Measurements from ENCODE around the gene HNRNPAB.
"Not testable (repeated sequence)": the region's sequence is repeated elsewhere in the genome, so short reads cannot be mapped to it uniquely, and the experiment has no call there.

Gene HNRNPAB

GRCh38 chr5:178198151-178198550 lies 6.2 kb upstream of the HNRNPAB start:
- DNase-seq: not testable (repeated sequence)

- no peak for DNase-seq
Observed at GRCh38 chr5:178198706-178199105, 5.6 kb upstream of the HNRNPAB start.

DNA sequence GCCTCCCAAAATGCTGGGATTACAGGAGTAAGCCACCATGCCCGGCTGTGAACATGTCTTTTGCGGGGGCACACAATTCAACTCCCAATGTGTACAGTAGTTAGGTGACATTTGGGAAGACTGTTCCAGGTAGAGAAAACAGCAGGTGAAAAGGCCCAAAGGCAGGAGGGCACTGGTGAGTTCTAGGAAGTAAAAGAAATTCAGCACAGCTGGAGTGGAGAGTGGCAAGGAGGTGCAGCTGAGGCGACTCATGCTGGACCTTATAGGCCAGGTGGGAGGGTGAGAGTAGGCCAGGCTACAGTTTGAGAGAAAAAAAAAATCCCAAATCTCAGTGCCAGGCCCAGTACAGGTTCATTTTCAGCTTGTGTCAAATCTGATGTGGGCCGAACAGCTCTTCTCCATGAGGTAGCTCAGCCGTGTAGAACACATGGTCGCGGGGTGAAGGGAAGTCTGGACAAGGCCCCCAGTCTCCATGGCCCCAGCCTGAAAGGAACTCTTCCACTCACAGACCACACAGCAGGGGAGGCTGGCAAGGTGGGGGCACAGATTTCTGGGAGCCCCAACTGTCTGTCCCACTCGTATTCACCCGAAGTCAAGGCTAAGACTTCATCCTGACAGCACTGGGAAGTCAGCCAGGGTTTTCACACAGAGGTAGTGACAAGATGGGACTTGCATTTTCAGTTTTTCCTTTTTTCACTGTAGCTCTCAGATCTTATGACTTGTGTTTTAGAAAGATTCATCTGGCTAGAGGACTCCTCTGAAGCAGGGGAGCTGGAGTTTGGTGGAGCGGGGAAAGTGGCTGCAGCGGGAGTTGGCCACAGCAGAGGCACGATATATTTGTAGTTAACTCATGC lies 4.5 kb upstream of the HNRNPAB start:
- DNase-seq: no peak

- no peak for DNase-seq
Observed at GRCh38 chr5:178201221-178201926, 3.0 kb upstream of the HNRNPAB start.

- peak in 1 of 2 experiments; percentile 42 for DNase-seq
Observed at GRCh38 chr5:178201927-178202235, 2.5 kb upstream of the HNRNPAB start.

- DNase-seq: no peak
Observed at GRCh38 chr5:178202541-178202940, 1.8 kb upstream of the HNRNPAB start.

DNA sequence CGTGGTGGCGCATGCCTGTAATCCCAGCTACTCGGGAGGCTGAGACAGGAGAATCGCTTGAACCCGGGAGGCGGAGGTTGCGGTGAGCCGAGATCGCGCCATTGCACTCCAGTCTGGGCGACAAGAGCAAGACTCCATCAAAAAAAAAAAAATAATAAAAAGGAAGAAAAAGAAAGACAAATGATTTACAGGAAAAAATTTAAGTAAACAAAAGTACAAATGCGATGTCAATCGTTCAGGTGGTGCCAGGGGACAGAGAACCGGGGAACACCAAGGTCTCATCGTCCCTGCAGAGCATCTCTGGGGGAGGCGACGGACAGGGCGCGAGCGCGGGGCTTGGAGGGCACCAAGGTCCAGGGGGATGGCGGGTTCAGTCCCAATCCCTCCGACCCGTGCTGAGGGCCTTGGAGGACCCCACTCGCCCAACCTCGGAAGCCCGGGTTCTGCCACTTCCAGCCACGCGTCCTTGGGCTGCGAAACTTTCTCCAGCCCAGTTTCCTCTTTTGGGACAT lies 607 bp upstream of the HNRNPAB start:
- DNase-seq: no peak

GRCh38 chr5:178204935-178205748 lies 809 bp downstream of the HNRNPAB start:
- peak; percentile 68 to 80 for DNase-seq

DNA sequence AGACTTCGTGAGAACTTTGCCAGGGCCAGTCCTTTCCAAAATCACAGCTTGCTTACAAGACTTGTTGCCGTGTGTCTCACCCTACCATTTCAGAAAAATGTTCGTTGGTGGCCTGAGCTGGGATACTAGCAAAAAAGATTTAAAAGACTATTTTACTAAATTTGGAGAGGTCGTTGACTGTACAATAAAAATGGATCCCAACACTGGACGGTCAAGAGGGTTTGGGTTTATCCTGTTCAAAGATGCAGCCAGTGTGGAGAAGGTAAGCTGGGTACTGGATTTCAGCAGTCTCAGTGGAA lies 1.4 kb downstream of the HNRNPAB start:
- DNase-seq: no peak

DNA sequence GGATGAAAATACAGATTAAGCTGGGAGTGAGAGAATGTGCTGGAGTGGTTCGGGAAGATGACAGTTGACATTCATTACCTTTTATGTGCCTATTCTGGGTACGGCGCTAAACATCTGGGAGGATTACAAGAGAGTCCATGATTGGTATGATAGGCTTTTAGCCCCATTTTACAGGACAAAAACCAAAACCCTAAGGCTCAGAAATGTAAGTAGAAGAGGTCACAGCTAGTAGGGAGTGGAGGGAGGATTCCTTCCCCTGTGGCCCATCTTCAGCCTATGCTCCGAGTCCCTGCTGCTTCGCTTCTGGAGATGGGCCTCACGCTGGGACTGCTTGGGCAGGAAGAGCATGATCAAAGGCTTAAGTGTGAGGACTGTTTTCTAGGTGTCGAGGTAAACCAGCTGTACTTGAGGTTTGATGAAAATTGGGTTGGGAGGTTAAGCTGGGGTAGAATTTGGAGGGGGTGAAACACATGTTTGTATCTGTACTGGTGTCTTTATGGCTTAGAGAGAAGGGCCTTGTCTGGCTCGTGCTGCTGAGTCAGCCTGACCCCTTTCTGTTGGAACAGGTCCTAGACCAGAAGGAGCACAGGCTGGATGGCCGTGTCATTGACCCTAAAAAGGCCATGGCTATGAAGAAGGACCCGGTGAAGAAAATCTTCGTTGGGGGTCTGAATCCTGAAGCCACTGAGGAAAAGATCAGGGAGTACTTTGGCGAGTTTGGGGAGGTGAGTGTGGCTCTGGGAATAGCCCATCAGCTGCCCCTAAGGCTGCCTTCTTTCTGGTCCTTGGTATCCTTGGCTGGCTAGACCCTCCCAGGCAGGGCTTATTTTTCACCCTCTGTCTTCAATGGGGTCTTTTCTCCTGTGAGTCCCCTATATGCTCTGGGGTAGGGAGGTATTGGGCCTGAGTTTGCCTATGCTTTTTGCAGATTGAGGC lies 2.1 kb downstream of the HNRNPAB start:
- DNase-seq: no peak

GRCh38 chr5:178207183-178207916 lies 3.0 kb downstream of the HNRNPAB start:
- peak in 1 of 2 experiments; percentile 32 for DNase-seq

GRCh38 chr5:178207917-178208280 lies 3.6 kb downstream of the HNRNPAB start:
- no peak for DNase-seq

- no peak for DNase-seq
Observed at GRCh38 chr5:178208540-178209227, 4.4 kb downstream of the HNRNPAB start.

DNA sequence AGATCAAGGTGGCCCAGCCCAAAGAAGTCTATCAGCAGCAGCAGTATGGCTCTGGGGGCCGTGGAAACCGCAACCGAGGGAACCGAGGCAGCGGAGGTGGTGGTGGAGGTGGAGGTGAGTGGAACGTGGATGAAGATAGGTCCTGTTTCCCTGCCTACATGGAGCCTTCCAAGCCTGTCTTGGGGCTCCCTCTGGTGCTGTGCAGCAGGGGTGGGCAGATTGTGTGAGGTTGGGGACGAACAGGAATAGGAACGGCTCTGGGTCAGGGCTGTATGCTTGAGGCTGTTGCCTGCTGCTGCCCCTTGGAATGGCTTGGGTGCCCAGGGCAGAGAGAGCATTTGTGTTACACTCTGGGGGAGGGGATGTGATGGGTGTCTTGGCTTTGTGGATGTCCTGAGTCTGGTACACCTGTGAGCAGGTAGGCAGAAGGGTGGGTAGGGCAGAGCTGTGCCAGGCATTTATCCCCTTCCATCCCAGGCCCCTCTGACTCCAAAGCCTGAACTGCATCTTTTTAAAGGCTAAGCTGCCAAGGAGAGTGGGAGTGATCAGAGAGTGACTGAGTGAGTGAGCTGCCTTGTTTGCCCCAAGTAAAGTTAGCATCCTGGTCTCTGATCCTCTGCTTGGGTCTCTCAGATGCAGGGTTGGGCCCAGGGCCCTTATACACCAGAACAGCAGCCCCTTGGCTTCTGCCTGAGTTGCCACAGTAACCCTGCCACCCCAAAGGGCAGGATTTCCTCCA lies 5.2 kb downstream of the HNRNPAB start:
- DNase-seq: no peak

- no peak for DNase-seq
Observed at GRCh38 chr5:178210073-178210535, 5.8 kb downstream of the HNRNPAB start.

DNA sequence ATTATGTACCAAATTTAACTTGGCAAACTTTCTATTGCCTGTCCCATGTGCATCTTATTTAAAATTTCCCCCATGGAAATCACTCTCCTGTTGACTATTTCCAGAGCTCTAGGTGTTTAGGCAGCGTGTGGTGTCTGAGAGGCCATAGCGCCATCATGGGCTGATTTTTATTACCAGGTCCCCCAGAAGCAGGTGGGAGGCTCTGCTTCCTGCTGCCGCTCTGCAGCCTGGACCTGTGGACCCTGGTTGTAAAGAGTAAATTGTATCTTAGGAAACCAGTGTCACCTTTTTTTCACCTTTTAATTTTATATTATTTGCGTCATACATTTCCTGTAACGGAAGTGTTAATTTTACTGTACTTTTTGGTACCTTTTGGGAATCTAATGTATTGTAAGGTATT lies 6.4 kb downstream of the HNRNPAB start:
- DNase-seq: no peak

GRCh38 chr5:178211095-178212048 lies 7.0 kb downstream of the HNRNPAB start:
- DNase-seq: no peak

DNA sequence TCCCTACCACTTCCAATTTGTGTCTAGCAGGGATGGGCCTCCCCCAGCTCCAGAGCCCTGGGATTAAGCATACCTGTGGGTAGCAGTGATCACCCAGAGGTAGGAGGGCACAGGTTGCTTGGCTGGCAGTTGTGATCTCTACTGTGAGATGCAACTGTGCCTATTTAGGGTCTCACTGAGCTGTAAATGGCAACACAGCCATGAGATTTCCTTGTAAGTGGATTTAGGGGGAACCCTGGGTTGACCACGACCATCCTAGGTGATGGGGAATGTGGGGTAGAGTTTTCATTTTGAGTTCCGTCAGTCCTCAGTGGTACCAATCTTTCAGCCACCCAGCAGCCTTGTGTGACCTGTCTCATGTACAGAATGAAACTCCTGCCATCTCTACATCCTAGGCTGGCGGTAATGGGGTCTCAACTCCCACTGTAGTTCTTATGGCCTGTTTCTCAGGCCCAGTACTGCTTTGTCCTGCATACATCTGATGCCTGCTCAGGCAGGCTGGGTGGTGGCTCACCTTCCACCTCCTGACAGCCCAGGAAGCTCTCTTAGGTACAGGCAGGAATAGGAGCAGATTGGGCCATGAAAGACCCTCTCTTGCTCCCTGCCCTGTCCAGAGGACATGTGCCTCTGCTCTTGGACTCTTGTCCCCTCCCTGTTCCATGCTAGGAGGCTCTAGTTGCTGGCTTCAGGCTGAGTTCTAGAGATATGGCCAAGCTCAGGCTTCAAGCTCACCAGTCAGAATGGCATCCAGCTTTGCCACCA lies 8.1 kb downstream of the HNRNPAB start:
- no peak for DNase-seq

Data from SW 1271 (cell line).